ENCODE data around the gene RNU6-7. TPM values are rescaled to one million over a fixed set of nuclear protein-coding genes. Genes with fewer than 3 reads are reported as not detected.

The RNU6-7 gene
- total and polyA plus RNA-seq, 5 donors = not detected

Other genes with a start within 250 kb of the RNU6-7 start
- gene ARHGAP5, start 124.7 kb upstream of the RNU6-7 start, total RNA-seq = 100 to 1,000 TPM; 216 to 255 (median 240) TPM
- 28.0 TPM for gene ARHGAP5, start 124.7 kb upstream of the RNU6-7 start, polyA plus RNA-seq
- not detected for gene RNU6-8, start 1.2 kb downstream of the RNU6-7 start, total RNA-seq
- gene RNU6-8, start 1.2 kb downstream of the RNU6-7 start, polyA plus RNA-seq = not detected
- 100 to 1,000 TPM in 3 of 4 donors, 10 to 100 TPM in 1; 83.7 to 138 (median 119) TPM for gene AKAP6, start 127.3 kb downstream of the RNU6-7 start, total RNA-seq
- 15.8 TPM for gene AKAP6, start 127.3 kb downstream of the RNU6-7 start, polyA plus RNA-seq